IMR-90 (cell line): Measurements from ENCODE around the gene GBA2.
A peak's percentile ranks its signal among the peaks of the same experiment; 100 is the strongest.

Source experiments
- CEBPB ChIP-seq: IDR thresholded peaks from 2 replicates; pipeline ENCODE4 v1.6.1; 2012; ENCODE audit warnings: low read depth, low read length, improper control_type of control experiment
- FOS ChIP-seq: fragments of 150-350 bp; IDR thresholded peaks from 2 replicates; pipeline ENCODE4 v1.6.1; 2016; ENCODE audit warnings: low read depth, low read length
- MAZ ChIP-seq: IDR thresholded peaks from 2 replicates; pipeline ENCODE4 v1.6.1; 2012; ENCODE audit warnings: low read depth, mild to moderate bottlenecking, low read length, improper control_type of control experiment, moderate library complexity, borderline replicate concordance
- MXI1 ChIP-seq: IDR thresholded peaks from 2 replicates; pipeline ENCODE4 v1.6.1; 2012; ENCODE audit warnings: low read depth, mild to moderate bottlenecking, low read length, moderate library complexity, borderline replicate concordance
- POLR2A ChIP-seq: IDR thresholded peaks from 2 replicates; pipeline ENCODE4 v1.6.1; 2012; ENCODE audit warnings: mild to moderate bottlenecking, low read depth, low read length
- RAD21 ChIP-seq: IDR thresholded peaks from 2 replicates; pipeline ENCODE4 v1.6.1; 2012; ENCODE audit warnings: low read length, improper control_type of control experiment
- RCOR1 ChIP-seq: IDR thresholded peaks from 2 replicates; pipeline ENCODE4 v1.6.1; 2012; ENCODE audit warnings: mild to moderate bottlenecking, low read length, improper control_type of control experiment; ENCODE audit not compliant: insufficient replicate concordance
- SMC3 ChIP-seq: fragments of 150-350 bp; IDR thresholded peaks from 2 replicates; pipeline ENCODE4 v1.6.1; 2016; ENCODE audit warnings: low read depth, mild to moderate bottlenecking, antibody characterized with exemption, low read length, moderate library complexity
- TF ChIP-seq, protein P1 (sequence below): conservative IDR thresholded peaks from 2 replicates; pipeline ENCODE4 v1.5.1; 2012; ENCODE audit warnings: mild to moderate bottlenecking, low read depth, low read length, improper control_type of control experiment

- TF ChIP-seq, protein P1, sequence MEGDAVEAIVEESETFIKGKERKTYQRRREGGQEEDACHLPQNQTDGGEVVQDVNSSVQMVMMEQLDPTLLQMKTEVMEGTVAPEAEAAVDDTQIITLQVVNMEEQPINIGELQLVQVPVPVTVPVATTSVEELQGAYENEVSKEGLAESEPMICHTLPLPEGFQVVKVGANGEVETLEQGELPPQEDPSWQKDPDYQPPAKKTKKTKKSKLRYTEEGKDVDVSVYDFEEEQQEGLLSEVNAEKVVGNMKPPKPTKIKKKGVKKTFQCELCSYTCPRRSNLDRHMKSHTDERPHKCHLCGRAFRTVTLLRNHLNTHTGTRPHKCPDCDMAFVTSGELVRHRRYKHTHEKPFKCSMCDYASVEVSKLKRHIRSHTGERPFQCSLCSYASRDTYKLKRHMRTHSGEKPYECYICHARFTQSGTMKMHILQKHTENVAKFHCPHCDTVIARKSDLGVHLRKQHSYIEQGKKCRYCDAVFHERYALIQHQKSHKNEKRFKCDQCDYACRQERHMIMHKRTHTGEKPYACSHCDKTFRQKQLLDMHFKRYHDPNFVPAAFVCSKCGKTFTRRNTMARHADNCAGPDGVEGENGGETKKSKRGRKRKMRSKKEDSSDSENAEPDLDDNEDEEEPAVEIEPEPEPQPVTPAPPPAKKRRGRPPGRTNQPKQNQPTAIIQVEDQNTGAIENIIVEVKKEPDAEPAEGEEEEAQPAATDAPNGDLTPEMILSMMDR, result no peak
- TF ChIP-seq MAZ (peak; percentile 83; the same call in 1 of the 2 replicates), POLR2A (peak; percentile 35; the same call in 1 of the 2 replicates), RAD21 (no peak), FOS (no peak), CEBPB (peak; percentile 46), MXI1 (no peak), SMC3 (no peak), RCOR1 (no peak)
Observed at GRCh38 chr9:35690614-35691333, 58.3 kb downstream of the GBA2 start.
